Skin of body (tissue), 2 donors: ENCODE measurements around the gene PSEN1. TPM values are rescaled to one million over a fixed set of nuclear protein-coding genes. Genes with fewer than 3 reads are reported as not detected.

Experiments used
- DNase-seq: peaks from one replicate; lab custom pipeline; 2025; lab: John Stamatoyannopoulos, UW
- total RNA-seq: library from RNA; depleted of rRNA; stranded (reverse); fragments of >200 nt; gene quantifications from one replicate; pipeline ENCODE4 v1.2.3, GENCODE V29; 2014

The PSEN1 gene
- total RNA-seq, 1 donor from 2014 or later, result 43.5 TPM

DNA sequence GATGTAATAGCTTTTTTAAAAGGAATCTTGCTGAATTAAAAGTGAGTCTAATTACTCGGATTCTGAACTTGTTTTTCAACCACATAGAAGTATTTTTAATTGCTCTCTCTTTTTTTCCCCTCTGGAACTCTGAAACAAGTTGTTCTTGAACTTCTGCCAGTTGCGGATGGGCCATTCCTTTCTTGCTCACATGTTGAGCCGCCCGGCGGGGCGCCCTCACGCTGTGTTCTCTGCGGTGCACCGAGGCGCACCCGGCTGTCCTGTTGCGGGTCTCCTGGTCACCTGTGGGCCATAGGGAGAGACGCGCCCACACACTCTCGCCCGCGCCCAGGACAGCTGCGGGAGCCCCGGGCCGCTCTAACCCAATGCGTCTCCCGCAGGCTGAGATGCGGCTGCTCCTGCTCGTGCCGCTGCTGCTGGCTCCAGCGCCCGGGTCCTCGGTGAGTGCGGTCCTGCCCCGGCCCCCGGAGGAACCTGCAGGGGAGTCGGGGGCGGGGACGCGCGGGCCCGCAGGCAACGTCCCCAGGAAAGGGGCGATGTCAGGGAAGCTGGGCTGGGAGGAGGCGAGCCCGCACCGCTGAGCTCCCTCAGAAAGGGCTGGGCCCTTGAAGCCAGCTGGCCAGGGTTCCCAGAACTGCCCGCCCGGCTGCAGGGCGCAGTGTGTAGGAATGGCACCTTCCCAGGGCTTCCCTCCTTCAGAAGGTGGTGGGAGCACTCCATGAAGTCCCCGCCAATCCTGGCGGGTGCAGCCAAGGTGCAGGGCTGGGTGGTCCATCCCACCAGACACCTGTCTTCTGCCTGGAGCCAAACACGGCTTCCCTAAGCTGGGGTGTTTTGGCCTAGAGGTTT lies 103.3 kb downstream of the PSEN1 start:
- no peak for DNase-seq

- no peak for DNase-seq
Observed at GRCh38 chr14:73240816-73241480, 104.6 kb downstream of the PSEN1 start.

DNA sequence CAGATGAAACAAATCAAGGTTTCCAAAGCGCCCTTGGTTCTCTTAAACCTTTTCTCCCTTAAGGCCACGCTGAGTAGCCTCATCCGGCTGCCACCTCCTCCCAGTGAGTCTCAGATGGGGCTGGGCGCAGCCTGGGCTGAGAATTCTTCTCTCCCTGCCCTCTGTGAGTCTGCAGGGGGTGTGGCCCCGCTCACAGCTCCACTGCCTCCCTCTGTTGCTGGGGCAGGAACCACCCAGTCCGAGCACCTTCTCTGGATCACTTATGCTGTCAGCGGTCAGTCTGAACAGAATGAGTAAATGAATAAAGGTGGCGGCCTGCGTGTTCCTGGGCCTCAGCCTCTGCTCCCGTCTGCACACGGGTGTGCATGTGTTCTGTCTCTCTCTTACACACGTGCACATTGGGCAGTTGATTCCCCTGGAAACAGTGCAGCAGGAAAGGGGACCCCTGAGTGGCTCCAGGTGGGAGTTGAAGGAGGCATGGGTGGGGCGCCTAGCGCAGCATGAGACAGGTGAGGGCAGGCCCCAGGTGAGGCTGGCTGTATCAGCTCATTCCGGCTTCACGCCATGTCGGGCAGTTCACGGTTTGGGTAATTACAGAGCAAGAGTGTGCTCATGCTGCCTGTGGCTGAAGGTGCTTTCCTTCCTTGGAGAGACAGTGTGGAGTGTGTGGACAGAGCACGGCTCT lies 105.3 kb downstream of the PSEN1 start:
- no peak for DNase-seq

DNA sequence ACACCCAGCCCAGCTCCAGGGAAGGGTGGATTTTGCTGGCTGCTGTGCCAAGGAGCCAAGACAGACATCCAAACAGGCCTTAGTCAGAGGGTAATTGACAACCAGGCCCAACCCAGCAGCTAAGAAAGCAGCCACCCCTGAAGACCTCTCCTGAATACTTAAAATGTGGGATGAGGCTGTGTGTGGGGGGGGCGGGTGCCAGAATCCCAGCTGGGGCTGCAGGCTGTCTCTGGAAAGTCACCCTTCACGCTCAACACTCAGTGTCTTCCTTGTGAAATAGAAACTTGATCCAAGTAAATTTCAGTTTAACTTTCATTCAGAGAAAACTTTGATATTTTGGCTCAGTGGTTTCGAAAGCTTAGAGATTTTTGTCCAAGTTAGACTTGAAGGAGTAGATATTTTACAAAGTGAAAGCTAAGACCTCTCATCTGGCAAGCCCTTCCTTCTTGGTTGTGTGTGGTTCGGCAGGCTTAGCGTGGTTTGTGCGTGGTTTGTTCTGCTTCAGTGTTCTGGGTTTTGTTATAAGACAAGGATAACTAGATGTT lies 106.1 kb downstream of the PSEN1 start:
- DNase-seq, result no peak

DNA sequence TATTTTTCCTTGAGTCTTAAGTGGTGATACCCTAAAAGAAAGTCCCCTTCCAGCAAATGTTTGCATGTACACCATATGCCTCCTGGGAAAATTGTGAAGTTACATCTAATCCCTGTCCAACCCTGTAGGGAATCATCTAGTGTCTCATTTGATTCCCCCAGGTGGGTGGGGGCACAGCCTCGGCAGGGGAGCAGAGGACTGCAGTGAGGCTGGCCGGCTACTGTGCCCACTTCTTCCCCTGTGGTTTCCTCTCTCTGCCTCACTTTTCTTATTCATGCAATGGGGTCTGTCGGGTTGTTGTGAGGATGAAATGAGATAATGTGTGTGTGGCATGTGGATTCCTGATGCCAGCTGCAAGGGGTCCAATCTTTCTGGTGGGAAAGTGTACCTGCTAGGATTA lies 107.0 kb downstream of the PSEN1 start:
- DNase-seq, result no peak

DNA sequence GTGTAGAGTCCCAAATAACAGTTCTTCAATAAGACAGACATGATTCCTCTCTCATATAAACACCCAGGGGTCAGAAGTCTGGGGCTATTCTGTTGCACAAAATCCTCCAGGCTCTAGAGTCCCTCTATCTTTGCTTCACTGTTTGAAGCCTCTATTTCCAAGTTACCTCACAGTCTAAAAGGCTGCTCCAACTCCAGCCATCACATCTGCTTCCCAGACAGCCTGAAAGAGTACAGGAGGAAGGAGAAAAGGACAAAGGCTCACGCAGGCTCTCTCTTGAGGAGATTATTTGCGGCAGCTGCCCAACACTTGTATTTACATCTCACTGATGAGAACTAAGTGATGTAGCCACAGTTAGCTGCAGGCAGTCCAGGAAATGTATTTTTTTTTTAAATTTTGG lies 107.4 kb downstream of the PSEN1 start:
- no peak for DNase-seq

DNA sequence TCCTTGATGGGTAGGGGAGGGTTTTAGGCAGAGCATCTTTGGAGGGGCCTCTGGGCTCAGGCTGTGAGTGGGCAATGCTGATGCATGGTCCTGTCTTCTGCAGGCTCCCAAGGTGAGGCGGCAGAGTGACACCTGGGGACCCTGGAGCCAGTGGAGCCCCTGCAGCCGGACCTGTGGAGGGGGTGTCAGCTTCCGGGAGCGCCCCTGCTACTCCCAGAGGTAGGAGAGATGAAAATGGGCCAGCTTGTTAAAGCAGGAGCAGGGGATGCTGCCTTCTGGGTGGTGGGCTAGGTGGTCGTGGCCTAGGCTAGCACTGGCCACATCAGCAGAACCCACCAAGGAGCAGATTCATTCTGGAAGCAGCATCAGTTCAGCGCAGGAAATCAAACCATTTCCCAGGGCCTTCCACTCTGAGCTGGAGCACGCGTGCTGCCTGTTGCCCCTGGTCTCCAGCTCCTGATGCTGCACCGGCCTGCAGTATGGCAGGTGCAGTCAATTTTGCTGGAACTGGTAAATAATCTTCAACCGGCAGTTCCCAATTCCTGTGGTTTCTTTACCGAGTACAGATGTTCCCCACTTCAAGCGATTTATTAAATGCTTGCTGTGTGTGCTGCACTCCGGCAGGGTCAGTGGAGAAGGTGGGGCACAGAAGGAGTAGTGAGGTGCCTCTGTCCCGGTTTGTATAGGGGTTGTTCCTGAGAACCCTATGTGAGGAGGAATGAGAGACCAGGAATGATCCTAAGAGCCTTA lies 108.4 kb downstream of the PSEN1 start:
- DNase-seq, result no peak

DNA sequence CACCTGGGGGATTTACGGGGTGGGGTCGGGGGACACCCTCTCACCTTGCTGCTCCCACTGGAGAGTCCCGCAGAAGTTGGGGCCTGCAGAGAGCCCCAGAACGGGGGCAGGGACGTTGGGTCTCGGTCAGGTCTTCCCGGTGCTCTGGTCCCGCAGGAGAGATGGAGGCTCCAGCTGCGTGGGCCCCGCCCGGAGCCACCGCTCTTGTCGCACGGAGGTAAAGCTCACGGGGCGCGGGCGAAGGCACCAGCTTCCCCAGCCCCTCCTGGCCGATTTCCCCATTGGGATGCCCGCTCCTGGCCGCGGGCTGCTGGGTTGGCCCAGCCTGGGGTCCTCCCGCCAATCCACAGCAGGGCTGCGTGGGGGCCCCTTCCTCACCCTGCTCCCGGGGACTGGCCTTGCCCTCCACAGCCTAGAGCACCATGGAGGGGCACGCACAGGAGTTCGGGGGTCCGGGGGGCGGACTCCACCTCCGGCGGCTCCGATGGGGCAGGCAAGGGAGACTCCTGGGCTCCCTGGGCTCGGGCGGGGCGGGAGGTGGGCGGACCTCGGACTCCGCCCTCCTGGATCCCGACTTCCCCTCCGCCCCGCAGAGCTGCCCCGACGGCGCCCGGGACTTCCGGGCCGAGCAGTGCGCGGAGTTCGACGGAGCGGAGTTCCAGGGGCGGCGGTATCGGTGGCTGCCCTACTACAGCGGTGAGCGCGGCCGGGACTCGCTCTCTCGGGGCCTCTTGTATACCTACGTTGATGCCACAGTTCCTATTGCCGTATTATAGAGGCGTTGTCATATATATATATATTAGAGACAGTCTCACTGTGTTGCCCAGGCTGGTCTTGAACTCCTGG lies 109.4 kb downstream of the PSEN1 start:
- DNase-seq, result no peak

GRCh38 chr14:73246387-73247150 lies 110.3 kb downstream of the PSEN1 start:
- DNase-seq, result no peak

GRCh38 chr14:73248108-73248868 lies 112.0 kb downstream of the PSEN1 start:
- no peak for DNase-seq

GRCh38 chr14:73249108-73249507 lies 112.8 kb downstream of the PSEN1 start:
- no peak for DNase-seq

DNA sequence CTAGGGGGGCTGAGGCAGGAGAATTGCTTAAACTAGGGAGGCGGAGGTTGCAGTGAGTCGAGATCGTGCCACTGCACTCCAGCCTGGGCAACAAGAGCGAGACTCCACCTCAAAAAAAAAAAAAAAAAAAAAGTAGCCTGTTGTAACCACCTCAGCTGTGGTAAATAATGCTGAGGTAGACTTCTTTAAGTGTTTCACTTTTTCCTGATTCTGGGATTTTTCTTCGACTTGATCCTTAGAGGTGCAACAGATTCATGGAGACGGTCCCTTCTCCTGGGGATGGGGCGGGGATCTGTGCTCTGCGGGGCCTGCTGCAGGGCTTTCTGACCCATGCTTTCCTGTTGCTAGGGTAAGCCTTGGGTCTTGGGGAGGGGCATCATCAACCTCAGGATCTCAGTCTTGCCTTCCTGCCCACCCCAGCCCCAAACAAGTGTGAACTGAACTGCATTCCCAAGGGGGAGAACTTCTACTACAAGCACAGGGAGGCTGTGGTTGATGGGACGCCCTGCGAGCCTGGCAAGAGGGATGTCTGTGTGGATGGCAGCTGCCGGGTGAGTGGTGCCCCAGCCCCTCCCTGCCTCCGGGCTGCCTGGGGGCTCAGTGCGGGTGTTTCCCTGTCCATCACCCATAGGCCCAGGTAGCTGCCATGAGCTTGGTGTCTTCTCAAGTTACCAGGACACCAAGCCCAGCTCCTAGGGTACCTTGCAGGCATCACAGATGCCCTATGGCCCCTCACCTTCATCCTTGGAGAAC lies 113.4 kb downstream of the PSEN1 start:
- DNase-seq, result no peak

DNA sequence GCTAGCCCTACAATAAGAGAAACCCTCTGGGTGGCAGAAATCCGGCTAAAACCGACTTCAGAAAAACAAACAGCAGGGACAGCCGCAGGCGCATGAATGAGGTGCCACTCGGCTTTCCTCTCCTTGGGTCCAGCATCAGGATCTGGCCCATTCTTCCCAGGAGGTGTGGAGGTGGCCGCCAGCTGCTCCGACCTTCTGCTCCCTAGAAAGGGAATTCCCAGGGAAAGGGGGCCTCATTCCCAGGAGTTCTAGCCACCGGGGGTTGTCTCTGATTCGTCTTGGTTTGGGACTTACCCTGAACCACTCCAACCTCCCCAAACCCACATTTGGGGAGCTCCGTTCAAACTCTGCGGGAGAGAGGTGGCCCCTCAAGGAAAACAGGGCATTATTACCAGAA lies 114.0 kb downstream of the PSEN1 start:
- no peak for DNase-seq

- DNase-seq, result no peak
Observed at GRCh38 chr14:73250781-73251500, 114.6 kb downstream of the PSEN1 start.

- no peak for DNase-seq
Observed at GRCh38 chr14:73251516-73252215, 115.4 kb downstream of the PSEN1 start.

DNA sequence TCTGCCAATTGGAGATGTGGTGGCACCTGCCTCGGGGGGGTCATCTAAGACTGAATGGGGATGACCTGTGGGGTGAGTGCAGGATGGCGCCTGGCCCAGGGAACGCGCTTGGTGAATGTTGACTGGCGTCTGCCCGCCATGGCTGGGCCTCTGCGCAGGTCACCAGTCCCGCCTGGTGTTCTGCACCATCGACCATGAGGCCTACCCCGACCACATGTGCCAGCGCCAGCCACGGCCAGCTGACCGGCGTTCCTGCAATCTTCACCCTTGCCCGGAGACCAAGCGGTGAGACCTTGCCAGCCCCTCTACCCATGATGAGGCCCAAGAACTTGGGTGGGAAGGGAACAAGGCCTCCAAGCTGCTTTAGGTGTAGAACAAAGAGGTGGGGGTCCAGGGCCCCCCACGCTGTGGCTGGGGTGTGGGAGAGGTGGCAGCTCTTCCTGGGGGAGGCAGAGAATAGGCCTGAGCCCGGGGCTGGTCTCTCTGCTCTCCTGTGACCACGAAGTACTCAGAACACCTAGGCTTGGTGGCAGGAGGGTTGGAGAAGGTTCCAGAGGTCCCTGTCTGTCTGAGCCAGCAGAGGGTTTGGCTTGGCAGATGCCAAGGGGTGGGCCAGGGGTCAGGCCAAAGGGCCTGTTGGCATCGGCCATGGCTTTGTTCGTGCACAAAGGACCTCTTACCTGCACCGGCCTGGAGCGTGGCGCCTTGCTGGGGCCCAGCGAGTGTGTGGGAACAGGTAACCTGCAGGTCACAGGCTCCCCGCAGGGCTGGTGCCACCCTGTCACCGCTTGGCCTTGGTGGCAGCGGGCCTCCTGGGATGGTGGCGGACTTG lies 116.4 kb downstream of the PSEN1 start:
- DNase-seq, result no peak
